PC-3 (cell line): ENCODE measurements around the gene PGA4.

Experiments
- EZH2 ChIP-seq: fragments of 300-600 bp; sonication (generic); IDR thresholded peaks from one replicate; pipeline ENCODE4 v1.6.1; 2017; ENCODE audit warnings: antibody characterized with exemption, mild to moderate bottlenecking, low read length; ENCODE audit not compliant: unreplicated experiment
- EZH2phosphoT487 ChIP-seq: fragments of 300-600 bp; sonication (generic); IDR thresholded peaks from 2 replicates; pipeline ENCODE4 v1.6.1; 2018; ENCODE audit warnings: mild to moderate bottlenecking, antibody characterized with exemption, low read length, borderline replicate concordance
- TF ChIP-seq, protein P1 (sequence below): fragments of 300-600 bp; sonication (generic); conservative IDR thresholded peaks from 2 replicates; pipeline ENCODE4 v1.5.1; 2017; ENCODE audit warnings: antibody characterized with exemption, low read depth, mild to moderate bottlenecking, low read length

DNA sequence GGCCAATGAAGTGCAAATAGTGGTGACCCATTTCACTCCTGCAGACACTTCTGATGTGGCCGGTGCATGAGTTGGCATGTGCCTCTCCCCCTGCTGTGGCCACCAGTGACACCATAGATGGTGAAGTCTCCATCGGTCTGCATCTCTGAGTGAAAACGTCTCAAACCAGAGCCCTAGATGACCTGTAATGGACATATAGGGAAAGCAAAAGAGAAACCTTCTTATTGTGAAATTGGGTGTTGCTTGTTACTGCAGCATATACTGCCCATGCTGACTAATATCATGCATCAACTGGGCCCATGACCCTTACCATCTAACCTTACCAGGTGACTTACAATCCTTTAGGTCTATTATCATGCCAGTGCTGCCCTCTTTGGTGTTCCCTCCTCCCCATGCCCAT, 49.3 kb upstream of the PGA4 start:
- TF ChIP-seq, protein P1, sequence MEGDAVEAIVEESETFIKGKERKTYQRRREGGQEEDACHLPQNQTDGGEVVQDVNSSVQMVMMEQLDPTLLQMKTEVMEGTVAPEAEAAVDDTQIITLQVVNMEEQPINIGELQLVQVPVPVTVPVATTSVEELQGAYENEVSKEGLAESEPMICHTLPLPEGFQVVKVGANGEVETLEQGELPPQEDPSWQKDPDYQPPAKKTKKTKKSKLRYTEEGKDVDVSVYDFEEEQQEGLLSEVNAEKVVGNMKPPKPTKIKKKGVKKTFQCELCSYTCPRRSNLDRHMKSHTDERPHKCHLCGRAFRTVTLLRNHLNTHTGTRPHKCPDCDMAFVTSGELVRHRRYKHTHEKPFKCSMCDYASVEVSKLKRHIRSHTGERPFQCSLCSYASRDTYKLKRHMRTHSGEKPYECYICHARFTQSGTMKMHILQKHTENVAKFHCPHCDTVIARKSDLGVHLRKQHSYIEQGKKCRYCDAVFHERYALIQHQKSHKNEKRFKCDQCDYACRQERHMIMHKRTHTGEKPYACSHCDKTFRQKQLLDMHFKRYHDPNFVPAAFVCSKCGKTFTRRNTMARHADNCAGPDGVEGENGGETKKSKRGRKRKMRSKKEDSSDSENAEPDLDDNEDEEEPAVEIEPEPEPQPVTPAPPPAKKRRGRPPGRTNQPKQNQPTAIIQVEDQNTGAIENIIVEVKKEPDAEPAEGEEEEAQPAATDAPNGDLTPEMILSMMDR, result no peak
- TF ChIP-seq EZH2, result no peak
- no peak for TF ChIP-seq EZH2phosphoT487
